Measurements from ENCODE around the gene ZNF76. TPM values are rescaled to one million over a fixed set of nuclear protein-coding genes. Genes with fewer than 3 reads are reported as not detected.

ZNF76 gene
- polyA plus RNA-seq, 1 of the 3 experiments (the other 2 are of a cell fraction) = 19.7 TPM

GRCh38 chr6:35296931-35297600 is 37.5 kb downstream of the ZNF76 start:
- H3F3A ChIP-seq (replicated peaks; ENCODE audit: insufficient read depth) = no peaks in the 10 kb centered on the region
- H3K9me2 ChIP-seq = no peaks in the 10 kb centered on the region
- no peak overlapping the region for H2AFZ ChIP-seq (ENCODE audit: low read depth)
- H3K27me3 ChIP-seq (ENCODE audit: insufficient read depth) = no peaks in the 10 kb centered on the region
- H3K79me2 ChIP-seq (ENCODE audit: insufficient read depth) = no peaks in the 10 kb centered on the region
- H3K4me1 ChIP-seq (ENCODE audit: control insufficient read depth in 1 of 2, insufficient read depth in 2 of 2, low read depth in 1 of 2, low read length in 1 of 2) = peaks cover 0 to 4% of the 10 kb centered on the region in 2 experiments; a peak in 1 of 4 replicates
- POLR2A ChIA-PET = no interaction called here
- DNase-seq = no peak
- WGBS (ENCODE audit: low lambda C conversion rate) = 93% methylated on average over 4 of the region's 6 CpGs
- no peak overlapping the region for H3K9ac ChIP-seq
- H3K27ac ChIP-seq (ENCODE audit: low read depth in 2 of 2, low read length in 1 of 2) = no peak overlapping the region
- TF ChIP-seq RAD21 (IDR thresholded peaks at IDR 0.05; ENCODE audit: low read length) = no peak
- TF ChIP-seq ELF1 (IDR thresholded peaks at IDR 0.05) = no peak
- no peak for TF ChIP-seq USF2 (IDR thresholded peaks at IDR 0.05; ENCODE audit: borderline replicate concordance, low read depth, low read length)
- no peak for TF ChIP-seq EZH2phosphoT487 (IDR thresholded peaks at IDR 0.05; ENCODE audit: borderline replicate concordance, low read depth)
- no peak for TF ChIP-seq IRF3 (IDR thresholded peaks at IDR 0.05; ENCODE audit: low read depth, low read length)
- TF ChIP-seq PBX3 (IDR thresholded peaks at IDR 0.05) = no peak
- TF ChIP-seq MAX (IDR thresholded peaks at IDR 0.05; ENCODE audit: low read depth) = no peak
- TF ChIP-seq CHD2 (IDR thresholded peaks at IDR 0.05; ENCODE audit: low read length, partially characterized antibody) = no peak
- no peak for TF ChIP-seq SIN3A (IDR thresholded peaks at IDR 0.05; ENCODE audit: borderline replicate concordance, low read depth, low read length)
- no peak for TF ChIP-seq RCOR1 (IDR thresholded peaks at IDR 0.05; ENCODE audit: low read length)
- no peak for TF ChIP-seq GABPA (IDR thresholded peaks at IDR 0.05; ENCODE audit: low read depth)
- TF ChIP-seq ZBTB33 (IDR thresholded peaks at IDR 0.05; ENCODE audit: borderline replicate concordance, low read depth) = no peak
- TF ChIP-seq RXRA (IDR thresholded peaks at IDR 0.05; ENCODE audit: borderline replicate concordance, low read depth) = no peak
- TF ChIP-seq CTCF (IDR thresholded peaks at IDR 0.05) = no peak
- no peak for TF ChIP-seq TCF12 (IDR thresholded peaks at IDR 0.05)
- no peak for TF ChIP-seq NRF1 (IDR thresholded peaks at IDR 0.05; ENCODE audit: low read depth, low read length)
- no peaks in the 10 kb centered on the region for H4K20me1 ChIP-seq (ENCODE audit: insufficient read depth)
- peaks cover 16 to 32% of the 10 kb centered on the region in 2 experiments for H3K36me3 ChIP-seq (replicated peaks in 1 of 2; ENCODE audit: control insufficient read depth in 1 of 2, insufficient read depth in 2 of 2, low read length in 1 of 2)
- CTCF ChIA-PET = interaction anchor here (1.3 to 7.2 kb wide), 8 partner anchors 11 to 170 kb away, joined by 4 to 61 read pairs (median 13); partner anchors contain the start of gene RPL10A
- H3K4me3 ChIP-seq (ENCODE audit: low read depth in 2 of 2, low read length in 1 of 2) = no peak overlapping the region
- no peak overlapping the region for H3K4me2 ChIP-seq
- no peaks in the 10 kb centered on the region for H3K9me3 ChIP-seq

Data from SK-N-SH (cell line).